Right renal cortex interstitium (tissue), 3 donors: ENCODE results near the gene DPPA4. TPM values are rescaled to one million over a fixed set of nuclear protein-coding genes. Genes with fewer than 3 reads are reported as not detected.
"Not testable (repeated sequence)": the region's sequence is repeated elsewhere in the genome, so short reads cannot be mapped to it uniquely, and the experiment has no call there.

ENCODE experiments used
- DNase-seq, 3 donors: peaks; one replicate each; pipeline ENCODE4 v3.0.0-alpha.2; 2013; ENCODE audit warnings: low read depth in 3 of 3, low spot score in 2 of 3
- polyA plus RNA-seq, 3 donors: library from polyadenylated mRNA; unstranded; fragments of 120-200 nt; gene quantifications; one replicate each; pipeline ENCODE4 v1.2.1, GENCODE V29; 2013; ENCODE audit not compliant: insufficient read length in 3 of 3

Gene DPPA4, protein sequence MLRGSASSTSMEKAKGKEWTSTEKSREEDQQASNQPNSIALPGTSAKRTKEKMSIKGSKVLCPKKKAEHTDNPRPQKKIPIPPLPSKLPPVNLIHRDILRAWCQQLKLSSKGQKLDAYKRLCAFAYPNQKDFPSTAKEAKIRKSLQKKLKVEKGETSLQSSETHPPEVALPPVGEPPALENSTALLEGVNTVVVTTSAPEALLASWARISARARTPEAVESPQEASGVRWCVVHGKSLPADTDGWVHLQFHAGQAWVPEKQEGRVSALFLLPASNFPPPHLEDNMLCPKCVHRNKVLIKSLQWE
- polyA plus RNA-seq: 1 to 10 TPM; 2.2 to 5.2 (median 4.2) TPM

DNA sequence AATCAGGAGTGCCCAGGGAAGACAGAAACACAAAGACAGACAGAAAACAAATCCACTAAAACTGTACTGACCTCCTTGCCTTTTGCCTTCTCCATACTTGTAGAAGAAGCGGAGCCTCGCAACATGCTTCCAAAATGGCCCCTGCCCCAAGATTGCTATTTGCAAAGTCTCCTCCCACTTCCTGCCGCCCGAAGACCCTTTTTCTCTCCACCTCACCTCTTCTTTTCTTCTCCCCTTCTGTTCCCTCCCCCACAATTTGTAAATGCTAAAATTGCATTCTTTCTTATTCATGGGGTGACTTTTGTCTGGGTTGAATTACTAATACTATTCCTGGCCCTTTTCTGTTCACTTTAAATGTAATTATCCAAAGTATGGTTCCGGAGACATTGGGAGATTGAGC, at the start of gene DPPA4:
TSS of gene DPPA4 (minus strand) at position 154 of the 400 bp plus-strand sequence. CDS start at position 125, 29 bp downstream.
- DNase-seq: no peak

DNA sequence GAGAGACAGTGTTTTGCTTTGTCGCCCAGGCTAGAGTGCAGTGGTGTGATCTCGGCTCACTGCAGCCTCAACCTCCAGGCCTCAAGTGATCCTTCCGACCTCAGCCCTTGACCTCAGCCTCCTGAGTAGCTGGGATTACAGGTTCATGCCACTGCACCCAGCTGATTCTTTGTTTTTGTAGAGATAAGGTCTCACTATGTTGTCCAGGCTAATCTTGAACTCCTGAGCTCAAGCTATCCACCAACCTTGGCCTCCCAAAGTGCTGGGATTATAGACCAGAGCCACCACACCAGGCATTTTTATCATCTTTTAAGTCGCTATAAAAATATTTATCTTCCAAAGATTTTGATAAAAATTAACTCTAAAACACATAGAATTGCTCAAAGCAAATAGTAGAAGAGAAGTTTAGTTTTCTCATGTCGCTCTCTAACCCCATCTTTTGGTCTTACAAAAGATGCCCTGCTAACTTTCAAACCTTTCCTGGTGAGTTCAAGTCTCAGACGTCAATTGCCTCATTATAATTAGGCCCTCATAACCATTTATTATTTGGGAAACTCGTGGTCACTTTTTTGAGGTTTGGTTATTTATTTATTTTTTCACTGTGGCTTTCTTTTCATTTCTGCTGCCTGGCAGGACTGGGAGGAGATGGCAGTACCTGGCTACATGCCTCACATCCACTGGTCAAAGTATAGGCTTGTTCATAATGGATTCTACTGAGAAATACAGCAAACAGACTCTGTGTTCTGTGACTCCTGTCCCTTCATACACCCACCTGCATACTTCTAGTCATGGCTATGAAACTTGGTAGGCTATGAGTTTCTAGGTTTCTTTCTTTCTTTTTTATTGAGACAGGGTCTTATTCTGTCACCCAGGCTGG, 48.3 kb upstream of the DPPA4 start:
- DNase-seq: no peak

DNA sequence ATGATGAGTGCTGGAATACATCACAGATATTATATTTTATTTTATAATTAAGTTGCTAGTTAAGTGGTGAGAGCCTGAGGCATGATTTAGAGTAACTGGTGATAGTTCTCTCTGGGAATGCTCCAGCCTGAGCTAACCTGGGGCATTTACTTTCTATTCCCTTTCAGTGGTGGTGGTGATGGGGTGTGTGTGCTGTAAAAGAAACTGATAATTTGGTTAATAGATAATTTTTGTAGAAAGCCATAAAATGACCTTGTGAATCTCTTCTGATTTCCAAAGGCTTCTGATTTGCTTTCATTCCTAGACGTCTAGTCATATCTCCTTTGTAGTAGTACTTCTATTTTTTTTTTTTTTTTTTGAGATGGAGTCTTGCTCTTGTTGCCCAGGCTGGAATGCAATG, 46.8 kb upstream of the DPPA4 start:
- no peak for DNase-seq

DNA sequence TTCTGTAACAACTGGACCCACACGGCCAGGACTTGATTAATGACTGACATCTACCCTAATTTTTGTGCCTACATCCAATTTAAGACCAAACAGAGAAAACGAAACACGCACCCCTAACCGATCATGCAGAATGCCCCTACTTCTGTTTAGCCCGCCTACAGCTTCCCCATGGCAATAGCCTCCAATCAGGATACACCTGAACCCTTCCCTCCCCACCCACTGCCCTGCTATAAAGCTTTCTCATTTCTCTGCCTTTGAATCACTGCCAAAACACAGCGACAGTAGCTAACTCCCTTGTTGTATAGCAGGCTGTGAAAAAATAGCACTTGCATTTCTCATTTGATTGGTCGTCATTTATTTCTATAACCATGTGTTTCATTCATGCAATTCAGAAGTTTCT, 45.2 kb upstream of the DPPA4 start:
- no peak for DNase-seq

DNA sequence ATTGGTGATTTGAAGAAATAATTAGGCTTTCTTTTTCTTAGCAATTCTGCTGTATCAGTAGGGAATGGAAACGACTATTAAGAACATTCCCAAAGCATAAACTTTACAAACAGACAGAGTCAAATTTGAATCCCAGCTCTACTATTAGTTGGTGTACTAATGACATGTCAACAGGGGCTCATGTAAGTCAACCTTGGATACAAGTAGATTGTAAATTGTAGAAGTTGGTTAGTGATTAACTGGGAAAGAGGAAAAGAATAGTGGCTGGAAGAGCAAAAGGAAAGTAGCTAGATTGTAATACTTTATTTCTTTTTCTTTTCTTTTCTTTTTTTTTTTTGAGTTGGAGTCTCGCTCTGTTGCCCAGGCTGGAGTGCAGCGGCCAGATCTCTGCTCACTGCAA, 38.6 kb upstream of the DPPA4 start:
- DNase-seq: no peak

DNA sequence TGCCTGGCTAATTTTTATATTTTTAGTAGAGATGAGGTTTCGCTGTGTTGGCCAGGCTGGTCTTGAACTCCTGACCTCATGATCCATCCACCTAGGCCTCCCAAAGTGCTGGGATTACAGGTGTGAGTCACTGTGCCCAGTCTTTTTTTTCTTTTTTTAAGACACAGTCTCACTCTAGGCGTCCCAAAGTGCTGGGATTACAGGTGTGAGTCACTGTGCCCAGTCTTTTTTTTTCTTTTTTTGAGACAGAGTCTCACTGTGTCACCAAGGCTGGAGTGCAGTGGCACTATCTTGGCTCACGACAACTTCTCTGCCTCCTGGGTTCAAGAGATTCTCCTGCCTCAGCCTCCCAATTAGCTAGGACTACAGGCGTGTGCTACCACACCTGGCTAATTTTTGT, 37.1 kb upstream of the DPPA4 start:
- not testable (repeated sequence) for DNase-seq

DNA sequence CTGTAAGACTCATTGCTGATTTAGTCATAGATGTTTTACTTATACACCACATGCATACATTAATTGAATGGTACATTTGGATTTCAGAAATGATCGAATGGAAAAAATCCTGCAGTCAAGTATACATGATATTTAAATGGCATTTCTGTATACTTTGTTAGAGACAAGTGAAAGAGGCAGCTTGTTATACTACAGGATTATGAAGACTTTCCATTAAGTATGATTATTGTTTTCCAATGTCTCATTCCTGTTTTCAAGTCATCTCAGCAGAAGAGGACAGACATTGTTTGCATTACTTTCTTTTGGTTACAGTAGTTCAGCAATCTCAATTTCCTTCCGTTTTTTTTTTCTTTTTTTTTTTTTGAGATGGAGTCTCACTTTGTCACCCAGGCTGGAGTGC, 36.6 kb upstream of the DPPA4 start:
- no peak for DNase-seq

DNA sequence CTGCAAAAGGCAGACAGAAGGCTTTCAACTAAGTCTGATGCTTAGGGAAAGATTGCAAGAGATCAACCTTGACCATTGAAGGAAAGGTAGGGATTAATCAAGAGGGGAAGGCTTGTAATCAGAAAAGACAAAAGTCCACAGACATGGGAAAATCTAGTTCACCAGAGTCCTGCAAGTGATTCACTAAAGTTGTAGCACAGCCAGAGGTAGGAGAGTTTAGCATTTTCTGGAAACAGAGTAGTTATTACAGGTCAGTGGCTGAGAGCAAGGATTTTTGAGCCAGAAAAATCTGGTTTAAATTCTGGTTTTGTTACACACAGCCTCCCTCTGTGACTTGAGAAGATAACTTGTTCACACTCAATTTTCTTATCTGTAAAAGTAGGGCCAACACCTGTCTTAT, 35.3 kb upstream of the DPPA4 start:
- no peak for DNase-seq

DNA sequence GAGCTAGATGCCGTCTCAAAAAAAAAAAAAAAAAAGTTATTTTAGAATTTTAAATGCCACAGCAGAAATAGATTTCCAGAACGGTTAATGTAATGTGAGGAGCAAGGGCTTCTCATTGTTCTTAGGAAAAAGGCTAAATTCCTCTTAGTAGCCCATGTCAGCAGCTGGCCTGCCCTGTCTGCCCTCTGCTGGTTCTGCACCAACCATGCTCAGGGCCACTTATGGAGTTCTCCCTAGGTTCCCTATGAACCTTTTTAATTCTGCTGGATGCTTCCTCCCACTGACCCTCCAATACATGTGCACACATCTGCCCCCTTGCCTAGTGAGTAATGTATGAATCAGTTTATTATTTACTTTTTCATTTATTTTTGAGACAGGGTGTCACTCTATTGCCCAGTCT, 32.2 kb upstream of the DPPA4 start:
- no peak for DNase-seq

DNA sequence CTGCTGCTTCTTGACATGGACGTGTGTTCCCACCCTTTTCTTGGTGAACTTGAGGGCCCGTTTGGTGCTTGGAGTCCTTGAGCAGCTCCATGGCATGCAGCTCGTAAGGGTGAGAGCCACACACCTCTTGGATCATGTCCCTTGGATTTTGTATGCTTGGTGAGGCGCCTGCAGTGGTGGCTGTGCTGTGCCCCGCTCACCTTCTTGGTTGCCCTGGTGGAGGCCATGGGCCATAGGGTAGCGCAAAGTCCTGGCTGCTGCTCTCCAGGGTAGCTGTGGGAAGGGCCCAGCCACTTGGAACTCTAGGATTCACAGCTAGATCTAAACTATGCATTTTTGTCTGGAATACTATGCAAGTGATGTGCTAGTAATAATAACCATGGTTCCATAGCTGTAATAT, 26.7 kb upstream of the DPPA4 start:
- DNase-seq: no peak

DNA sequence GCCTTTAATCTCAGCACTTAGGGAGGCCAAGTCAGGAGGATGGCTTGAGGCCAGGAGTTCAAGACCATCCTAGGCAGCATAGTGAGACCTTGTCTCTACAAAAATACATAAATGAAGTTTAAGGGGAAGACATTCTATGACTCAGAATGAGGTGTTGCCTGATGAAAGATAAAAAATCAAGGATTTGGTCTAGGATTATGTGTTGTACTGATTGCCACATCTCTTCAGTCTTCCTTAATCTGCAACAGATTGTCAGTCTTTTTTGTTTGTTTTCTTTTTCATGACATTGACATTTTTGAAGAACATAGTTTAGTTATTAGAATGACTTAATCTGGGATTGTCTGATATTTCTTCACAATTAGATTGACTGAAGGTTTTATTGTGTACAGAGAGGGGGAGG, 26.3 kb upstream of the DPPA4 start:
- DNase-seq: no peak

DNA sequence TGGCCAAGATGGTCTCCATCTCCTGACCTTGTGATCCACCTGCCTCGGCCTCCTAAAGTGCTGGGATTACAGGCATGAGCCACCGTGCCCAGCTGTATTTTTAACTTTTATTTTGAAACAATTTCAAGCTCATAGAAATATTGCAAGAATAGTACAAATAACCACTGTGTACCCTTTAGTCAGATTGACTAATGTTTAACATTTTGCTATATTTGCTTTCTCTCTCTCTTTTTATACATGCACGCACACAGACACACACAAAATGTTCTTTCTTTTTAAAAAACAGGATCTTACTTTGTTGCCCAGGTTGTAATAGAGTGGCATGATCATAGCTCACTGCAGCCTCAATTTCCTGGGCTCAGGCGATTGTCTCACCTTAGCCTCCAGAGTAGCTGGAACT, 25.5 kb upstream of the DPPA4 start:
- DNase-seq: no peak

DNA sequence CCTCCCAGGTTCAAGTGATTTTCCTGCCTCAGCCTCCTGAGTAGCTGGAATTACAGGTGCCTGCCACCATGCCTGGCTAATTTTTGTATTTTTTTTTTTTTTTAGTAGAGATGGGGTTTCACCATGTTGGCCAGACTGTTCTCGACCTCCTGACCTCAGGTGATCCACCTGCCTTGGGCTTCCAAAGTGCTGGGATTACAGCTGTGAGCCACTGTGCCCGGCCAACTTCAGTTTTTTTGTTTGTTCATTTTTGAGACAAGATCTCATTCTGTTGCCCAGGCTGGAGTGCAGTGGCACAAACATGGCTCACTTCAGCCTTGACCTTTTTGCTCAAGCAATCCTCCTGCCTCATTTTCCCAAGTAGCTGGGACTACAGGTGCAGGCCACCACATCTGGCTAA, 21.5 kb upstream of the DPPA4 start:
- not testable (repeated sequence) for DNase-seq

DNA sequence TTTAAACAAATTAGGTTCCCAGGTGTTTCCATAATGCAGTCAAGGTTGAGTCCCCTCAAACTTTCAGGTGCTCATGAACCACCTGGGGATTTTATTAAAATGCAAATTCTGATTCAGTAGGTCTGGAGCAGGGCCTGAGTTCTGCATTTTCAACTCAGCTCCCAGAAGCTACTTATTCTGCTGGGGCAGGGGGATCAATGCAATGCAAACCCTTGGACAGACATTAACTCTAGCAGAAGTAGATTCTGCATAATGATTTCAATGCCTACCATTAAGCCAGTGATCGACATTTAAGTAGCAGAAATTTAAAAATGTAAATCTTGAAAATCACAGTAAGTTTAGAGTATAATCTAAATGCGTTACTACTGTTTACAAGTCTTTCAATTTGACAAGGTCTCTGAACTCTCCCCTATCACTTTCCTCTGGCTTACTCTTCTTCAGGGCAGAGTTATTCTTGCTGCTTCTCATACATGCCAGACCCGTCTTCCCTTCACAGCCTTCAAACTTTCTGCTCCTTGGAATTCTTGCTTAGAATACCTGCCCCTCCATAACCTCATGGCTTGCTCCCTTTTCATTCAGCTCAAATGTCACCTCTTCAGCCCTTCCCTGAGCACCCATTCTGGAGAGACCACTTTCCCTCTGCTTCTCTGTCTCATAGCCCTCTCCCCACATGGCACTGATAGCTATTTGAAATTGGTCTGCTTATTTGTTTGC, 19.3 kb upstream of the DPPA4 start:
- DNase-seq: no peak

DNA sequence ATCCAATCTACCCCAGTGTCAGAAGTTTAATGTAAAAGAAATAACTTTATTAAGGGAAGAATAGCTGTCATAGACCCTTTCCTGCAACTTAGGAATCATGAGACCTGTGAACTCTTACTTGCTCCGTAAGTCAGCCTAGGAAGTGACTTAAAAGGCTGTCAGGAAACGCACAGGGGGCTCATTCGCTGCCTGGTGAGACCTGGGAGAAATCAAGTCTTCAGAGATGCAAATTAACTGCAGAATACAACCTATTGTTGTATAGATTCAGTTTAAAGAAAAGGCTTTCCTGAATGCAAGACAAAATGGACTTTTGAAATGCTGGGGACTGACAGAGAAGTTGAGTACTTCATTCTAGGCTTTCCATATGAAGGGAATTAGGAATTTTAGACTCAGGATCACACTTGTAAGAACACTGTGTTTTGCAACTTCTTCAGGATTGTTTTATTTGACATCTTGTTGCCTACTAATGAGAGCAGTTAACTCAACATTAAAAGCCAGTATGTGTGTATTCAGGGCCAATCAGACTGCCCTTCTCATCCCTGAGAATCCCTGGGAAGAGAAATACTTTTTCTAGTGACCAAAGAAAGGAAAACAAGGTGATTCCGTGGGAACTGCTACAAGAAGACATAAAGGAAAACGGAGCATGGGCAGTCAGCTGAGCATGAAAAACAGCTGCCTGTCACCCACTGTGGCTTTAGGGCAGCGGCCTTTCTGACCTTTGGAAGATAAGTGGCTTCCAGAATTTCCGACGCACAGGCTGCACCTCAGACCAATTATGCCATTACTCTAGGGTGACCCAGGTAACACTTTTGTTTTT, 18.5 kb upstream of the DPPA4 start:
- DNase-seq: no peak

DNA sequence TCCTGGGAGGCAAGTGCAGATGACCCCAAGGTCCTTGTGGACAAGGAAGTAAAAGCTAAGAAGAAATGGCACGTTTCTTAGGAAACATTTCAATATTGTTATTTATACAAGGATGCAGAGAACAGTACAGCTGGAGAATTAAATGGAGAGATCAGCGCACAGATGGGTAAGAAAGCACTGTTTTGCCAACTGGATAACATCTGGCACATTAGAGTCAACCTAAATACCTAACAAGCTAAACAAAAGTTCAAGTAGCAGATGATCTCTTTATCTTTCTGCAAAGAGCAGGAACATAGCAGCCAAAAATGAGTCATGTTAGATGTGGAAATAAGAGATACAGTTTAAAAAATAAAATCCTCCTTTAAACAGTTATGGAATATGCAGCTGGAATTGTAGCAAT, 15.7 kb upstream of the DPPA4 start:
- DNase-seq: no peak

DNA sequence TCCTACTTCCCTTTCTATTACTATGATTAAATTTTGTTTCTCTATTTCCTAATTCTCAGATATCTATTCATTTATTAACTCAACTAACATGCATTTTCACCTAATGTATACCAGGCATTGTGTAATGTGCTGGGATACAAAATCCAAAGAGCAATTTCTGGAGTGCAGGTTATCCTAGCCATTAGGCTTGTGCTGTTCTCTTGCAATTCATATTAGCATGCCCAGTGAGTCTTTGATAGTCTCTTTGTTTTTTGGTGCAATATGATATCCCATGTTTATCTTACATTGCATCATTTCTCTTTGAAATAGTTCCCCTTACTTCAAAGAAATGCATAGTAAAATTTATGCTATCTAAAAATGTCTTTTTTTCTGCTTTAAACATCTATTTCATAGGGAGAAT, 13.9 kb upstream of the DPPA4 start:
- DNase-seq: no peak

DNA sequence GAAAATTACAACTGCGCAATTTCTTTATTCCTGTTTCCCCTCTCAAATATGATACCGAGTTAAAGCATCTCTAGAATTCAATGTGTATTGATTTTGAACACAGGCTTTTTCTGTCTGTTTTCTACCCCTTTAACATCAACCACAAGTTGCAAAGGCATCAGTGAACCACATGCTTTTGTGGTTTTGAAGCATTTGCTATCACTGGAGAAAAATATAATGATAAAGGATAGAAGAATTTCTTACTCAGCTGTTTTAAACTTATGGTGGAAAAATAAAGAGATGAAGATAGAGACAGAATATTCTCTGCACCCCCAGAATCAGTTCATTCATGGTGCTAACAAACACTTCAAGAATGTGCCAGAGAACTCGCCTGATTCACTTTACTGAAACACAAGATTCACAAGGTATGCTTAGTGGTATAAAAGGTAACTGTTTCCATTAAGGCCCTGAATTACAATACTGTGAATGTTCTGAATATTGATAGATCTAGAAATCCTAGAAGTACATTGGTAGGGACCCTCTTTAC, 9.5 kb upstream of the DPPA4 start:
- DNase-seq: no peak

DNA sequence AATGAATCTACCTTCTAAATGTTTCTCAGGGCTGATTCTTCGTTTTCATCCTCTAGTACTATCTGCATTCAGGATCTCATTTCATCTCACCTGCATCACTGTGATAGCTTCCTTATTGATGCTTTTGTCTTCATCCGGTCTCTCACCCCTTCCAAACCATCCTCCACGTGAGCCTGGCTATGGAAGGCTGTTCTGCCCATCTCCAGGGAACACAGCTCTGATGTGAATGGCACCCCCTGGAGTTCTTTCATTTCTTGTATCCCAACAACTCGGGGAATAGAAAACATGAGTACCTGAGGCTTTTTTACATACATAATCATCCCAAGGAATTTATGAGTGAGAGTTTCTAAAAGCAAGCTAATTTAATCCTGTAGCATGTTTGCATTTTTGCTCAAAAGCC, 8.8 kb upstream of the DPPA4 start:
- no peak for DNase-seq
